ENCODE measurements around the gene UNC13A. TPM values are rescaled to one million over a fixed set of nuclear protein-coding genes. Genes with fewer than 3 reads are reported as not detected.

UNC13A gene
- total RNA-seq, 1 experiment from 2014 or later: 0.21 TPM

GRCh38 chr19:17560205-17560595 is 128.0 kb downstream of the UNC13A start:
- H3K27me3 Mint-ChIP-seq (ENCODE audit: insufficient read depth, unreplicated experiment): no peaks in the 10 kb centered on the region
- H3K36me3 Mint-ChIP-seq (ENCODE audit: insufficient read depth, unreplicated experiment): peaks cover 62% of the 10 kb centered on the region
- ChIA-PET POLR2A (interaction anchor here (0.6 to 1.3 kb wide), 6 partner anchors 11 to 373 kb away, joined by 3 to 6 read pairs (median 3); partner anchors contain the start of genes CCDC124, PGLS and RPL18A), CTCF (interaction anchor here (0.6 to 1.1 kb wide), 5 partner anchors 12 to 494 kb away, joined by 3 to 7 read pairs (median 4); no protein-coding TSS in a partner anchor)
- H3K9me3 Mint-ChIP-seq (ENCODE audit: unreplicated experiment): no peaks in the 10 kb centered on the region
- no TSS peak for BruUV-seq (replicated peaks)
- peak overlapping the region; percentile 42 for H3K4me3 Mint-ChIP-seq (ENCODE audit: unreplicated experiment)
- peak overlapping the region; percentile 94 for H3K27ac Mint-ChIP-seq (ENCODE audit: low read depth, unreplicated experiment)
- peaks cover 14% of the 10 kb centered on the region for H3K4me1 Mint-ChIP-seq (ENCODE audit: insufficient read depth, unreplicated experiment)
- intact Hi-C loops (cut with micrococcal nuclease): no loop called here
- no peak for TF ChIP-seq CTCF (IDR thresholded peaks at IDR 0.05; ENCODE audit: unreplicated experiment)
- DNase-seq (ENCODE audit: unreplicated experiment): peak; percentile 98

DNA sequence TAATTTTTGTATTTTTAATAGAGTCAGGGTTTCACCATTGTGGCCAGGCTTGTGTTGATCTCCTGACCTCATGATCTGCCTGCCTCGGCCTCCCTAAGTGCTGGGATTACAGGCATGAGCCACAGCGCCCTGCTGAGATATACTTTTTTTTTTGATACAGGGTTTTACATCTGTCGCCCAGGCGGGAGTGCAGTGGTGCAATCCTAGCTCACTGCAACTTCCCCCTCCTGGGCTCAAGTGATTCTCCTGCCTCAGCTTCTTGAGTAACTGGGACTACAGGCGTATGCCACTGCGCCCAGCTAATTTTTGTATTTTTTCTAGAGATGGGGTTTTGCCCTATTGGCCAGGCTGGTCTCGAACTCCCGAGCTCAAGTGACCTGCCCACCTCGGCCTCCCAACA is 130.7 kb downstream of the UNC13A start:
- no peak for TF ChIP-seq CTCF (IDR thresholded peaks at IDR 0.05; ENCODE audit: unreplicated experiment)
- no peaks in the 10 kb centered on the region for H3K27me3 Mint-ChIP-seq (ENCODE audit: insufficient read depth, unreplicated experiment)
- H3K36me3 Mint-ChIP-seq (ENCODE audit: insufficient read depth, unreplicated experiment): peaks cover 41% of the 10 kb centered on the region
- DNase-seq (ENCODE audit: unreplicated experiment): no peak
- BruUV-seq (replicated peaks): no TSS peak
- ChIA-PET CTCF (interaction anchor here (0.6 to 2.6 kb wide), 7 partner anchors 13 to 1633 kb away, joined by 3 to 13 read pairs (median 4); no protein-coding TSS in a partner anchor), POLR2A (interaction anchor here (0.7 to 3.0 kb wide), 3 partner anchors 18 to 138 kb away, joined by 3 to 25 read pairs (median 3); partner anchors contain the start of genes MVB12A and PGLS)
- H3K4me3 Mint-ChIP-seq (ENCODE audit: unreplicated experiment): no peak overlapping the region
- H3K27ac Mint-ChIP-seq (ENCODE audit: low read depth, unreplicated experiment): no peak overlapping the region
- intact Hi-C loops (cut with micrococcal nuclease): no loop called here
- no peaks in the 10 kb centered on the region for H3K9me3 Mint-ChIP-seq (ENCODE audit: unreplicated experiment)
- peaks cover 21% of the 10 kb centered on the region for H3K4me1 Mint-ChIP-seq (ENCODE audit: insufficient read depth, unreplicated experiment)

- H3K4me1 Mint-ChIP-seq (ENCODE audit: insufficient read depth, unreplicated experiment): peaks cover 21% of the 10 kb centered on the region
- POLR2A ChIA-PET: interaction anchor here (0.6 to 3.0 kb wide), 4 partner anchors 27 to 161 kb away, joined by 3 to 25 read pairs (median 3); partner anchors contain the start of genes MVB12A and PGLS
Observed at GRCh38 chr19:17556995-17557394, 131.2 kb downstream of the UNC13A start.

More at GRCh38 chr19:17556995-17557394, 131.2 kb downstream of the UNC13A start:
- Mint-ChIP-seq H3K4me3 (ENCODE audit: unreplicated experiment) (peak overlapping the region; percentile 86), H3K27me3 (ENCODE audit: insufficient read depth, unreplicated experiment) (no peaks in the 10 kb centered on the region), H3K36me3 (ENCODE audit: insufficient read depth, unreplicated experiment) (peaks cover 36% of the 10 kb centered on the region), H3K27ac (ENCODE audit: low read depth, unreplicated experiment) (no peak overlapping the region), H3K9me3 (ENCODE audit: unreplicated experiment) (no peaks in the 10 kb centered on the region)
- CTCF ChIA-PET: interaction anchor here (0.6 to 2.6 kb wide), 7 partner anchors 8 to 1633 kb away, joined by 3 to 13 read pairs (median 5); no protein-coding TSS in a partner anchor
- no TSS peak for BruUV-seq (replicated peaks)
- intact Hi-C loops (cut with micrococcal nuclease): no loop called here
- no peak for DNase-seq (ENCODE audit: unreplicated experiment)
- TF ChIP-seq CTCF (IDR thresholded peaks at IDR 0.05; ENCODE audit: unreplicated experiment): no peak
